HG03097 (cell line): ENCODE results near the gene RHBDF1.

Source experiments
- ATAC-seq: cut with Tn5 transposase; IDR thresholded peaks from one replicate; pipeline ENCODE4 v1.9.1; 2021; ENCODE audit not compliant: unreplicated experiment, low FRiP score

Gene RHBDF1

DNA sequence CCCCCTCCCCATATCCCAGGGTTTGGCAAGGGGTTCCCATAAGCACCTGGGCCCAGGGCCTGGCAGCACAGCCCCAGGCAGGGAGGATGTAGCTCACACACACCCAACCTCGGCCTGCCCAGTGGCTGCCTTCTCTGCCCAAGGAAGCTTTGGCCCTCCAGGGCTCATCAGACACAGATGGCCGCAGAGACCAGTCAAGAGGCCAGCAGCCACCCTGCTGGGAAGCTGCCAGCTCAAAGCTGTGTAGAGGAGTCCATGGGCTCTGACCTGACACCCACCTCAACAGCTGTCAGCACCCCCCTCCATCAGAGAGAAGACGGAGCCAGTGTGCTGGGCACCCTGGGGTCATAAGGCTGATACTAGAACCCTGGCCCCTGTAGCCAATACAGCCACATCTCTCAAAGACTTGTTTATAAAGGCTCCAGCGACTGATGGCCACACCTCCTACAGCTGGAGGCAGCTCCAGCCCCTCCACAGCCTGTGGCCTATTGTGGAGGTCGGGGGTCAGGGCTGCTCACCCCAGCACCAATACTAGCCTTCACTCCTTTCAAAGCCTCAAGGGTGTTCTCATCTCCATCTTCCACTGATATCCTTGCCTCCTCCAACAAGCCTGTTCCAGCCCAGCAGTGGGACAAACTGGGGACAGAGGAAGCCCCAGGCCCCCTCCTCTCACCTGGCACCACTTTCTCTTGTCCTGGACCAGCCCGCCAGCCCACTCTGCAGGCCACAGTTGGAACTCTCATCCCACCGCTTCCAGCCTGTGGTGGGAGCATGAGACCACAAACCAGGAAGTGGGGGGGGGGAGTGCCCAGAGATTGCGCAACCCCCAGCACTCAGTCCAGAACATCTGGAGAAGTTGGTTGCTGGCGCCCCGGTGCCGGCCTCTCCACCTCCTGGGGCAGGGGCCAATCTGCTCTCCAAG, 3.4 kb upstream of the RHBDF1 start:
- ATAC-seq = no peak

DNA sequence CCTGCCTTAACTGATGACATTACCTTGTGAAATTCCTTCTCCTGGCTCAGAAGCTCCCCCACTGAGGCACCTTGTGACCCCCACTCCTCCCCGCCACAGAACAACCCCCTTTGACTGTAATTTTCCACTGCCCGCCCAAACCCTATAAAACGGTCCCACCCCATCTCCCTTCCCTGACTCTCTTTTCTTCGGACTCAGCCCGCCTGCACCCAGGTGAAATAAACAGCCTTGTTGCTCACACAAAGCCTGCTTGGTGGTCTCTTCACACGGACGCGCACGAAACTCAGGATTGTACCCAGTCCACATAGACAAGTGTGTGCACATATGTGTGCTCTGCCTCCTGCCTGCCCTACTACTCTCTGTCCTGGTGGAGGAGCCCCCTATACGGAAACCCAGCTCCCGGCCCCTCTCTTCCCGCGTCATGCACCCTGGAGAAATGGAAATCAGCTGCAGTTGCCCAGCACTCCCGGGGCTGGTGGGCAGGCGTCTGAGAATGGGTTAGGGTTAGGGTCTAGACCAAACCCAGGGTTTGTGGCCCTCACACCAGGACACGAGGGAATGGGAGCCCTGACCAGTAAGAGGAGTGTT, 2.4 kb upstream of the RHBDF1 start:
- ATAC-seq = no peak

DNA sequence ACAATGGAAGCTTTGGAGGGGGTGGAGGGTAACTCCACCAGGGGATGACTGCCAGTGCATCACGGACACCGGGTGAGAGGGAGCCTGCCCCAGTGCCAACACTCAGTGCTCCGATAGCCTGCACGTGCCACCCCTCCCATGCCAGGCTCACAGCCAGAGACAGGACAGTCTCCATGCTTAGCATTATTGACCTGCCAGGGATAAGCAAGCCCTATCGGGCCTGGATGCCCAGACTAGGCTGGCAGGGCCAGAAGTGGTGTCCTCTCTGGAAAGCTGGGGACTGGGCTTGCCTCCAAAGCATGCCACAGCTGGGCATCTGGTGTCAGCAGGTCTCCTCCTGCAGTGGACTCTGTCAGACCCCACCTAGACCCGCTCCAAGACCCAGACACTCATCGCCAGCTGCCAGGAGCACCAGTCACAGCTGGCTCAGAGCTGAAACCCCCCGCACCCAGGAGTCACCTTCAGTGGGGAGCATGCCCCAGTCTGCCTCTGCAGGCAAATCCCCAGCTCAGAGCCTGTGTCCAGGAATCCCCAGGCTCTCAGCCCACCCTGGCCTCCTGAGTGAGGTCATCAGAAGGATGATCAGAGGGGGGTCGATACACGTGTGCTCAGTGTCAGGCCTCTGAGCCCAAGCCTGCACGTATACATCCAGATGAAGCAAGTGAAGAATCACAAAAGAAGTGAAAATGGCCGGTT, 1.8 kb upstream of the RHBDF1 start:
- ATAC-seq = no peak

DNA sequence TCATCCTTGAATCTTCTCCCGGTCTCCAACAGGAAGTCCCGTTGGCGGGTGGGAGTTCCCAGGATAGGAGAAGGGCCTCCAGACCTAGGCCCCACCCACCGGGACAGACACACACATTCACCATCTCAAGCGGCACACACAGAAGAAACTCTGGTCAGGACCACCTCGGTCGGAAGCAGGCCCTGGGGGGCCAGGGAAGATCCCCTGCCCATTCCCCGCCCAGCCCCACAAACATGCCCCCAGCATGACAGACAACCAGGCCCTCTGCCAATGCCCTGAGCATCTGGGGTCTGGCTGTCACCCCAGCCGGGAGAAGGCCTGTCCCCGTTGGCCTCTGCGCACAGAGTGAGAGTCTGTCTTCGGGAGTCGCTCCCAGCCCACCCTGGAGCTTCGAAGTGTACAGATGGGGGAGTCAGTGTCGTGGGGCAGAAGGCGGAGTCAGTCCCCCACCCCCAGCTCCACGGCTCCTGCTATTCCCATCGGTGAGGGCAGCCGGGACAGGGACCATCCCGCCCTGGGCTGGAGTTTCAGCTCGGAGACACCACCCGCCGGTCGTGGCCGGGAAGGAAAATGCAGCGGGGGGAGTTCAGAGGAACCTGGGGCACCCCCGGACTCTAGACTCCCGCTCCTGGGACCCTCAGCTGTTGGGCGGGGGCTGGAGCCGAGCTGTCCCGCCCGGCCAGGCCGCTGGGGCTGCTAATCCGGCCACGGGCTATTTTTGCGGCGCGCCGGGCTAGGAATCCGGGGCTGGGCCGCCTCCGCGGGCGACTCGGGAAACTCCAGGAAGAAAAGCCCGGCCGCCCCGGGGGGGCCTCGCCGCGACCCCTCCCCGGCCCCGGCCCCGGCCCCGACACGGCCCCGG, 660 bp downstream of the RHBDF1 start:
- no peak for ATAC-seq

DNA sequence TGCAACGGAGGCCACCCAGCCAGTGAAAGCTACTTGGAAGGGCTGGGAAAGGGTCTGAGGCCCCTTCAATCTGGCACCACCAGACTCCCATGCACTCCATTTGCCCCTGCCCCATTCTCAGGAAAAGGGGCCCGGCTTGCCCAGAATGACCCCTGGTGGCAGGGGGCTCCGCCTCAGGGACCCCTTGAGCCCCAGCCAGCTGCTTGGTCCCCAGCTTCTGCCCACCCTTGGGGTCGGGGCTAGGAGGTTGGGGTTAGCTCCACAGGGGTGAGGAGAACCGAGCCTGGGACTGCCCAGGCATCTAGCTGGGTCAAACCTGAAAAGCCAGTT, 1.3 kb downstream of the RHBDF1 start:
- ATAC-seq = no peak

DNA sequence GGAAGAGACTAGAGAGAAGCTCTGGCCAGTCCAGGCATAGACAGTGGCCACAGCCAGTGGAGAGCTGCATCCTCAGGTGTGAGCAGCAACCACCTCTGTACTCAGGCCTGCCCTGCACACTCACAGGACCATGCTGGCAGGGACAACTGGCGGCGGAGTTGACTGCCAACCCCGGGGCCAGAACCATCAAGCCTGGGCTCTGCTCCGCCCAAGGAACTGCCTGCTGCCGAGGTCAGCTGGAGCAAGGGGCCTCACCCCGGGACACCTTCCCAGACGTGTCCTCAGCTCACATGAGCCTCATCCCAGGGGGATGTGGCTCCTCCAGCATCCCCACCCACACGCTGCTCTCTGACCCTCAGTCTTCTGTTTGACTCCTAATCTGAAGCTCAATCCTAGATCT, 3.2 kb downstream of the RHBDF1 start:
- ATAC-seq = no peak

DNA sequence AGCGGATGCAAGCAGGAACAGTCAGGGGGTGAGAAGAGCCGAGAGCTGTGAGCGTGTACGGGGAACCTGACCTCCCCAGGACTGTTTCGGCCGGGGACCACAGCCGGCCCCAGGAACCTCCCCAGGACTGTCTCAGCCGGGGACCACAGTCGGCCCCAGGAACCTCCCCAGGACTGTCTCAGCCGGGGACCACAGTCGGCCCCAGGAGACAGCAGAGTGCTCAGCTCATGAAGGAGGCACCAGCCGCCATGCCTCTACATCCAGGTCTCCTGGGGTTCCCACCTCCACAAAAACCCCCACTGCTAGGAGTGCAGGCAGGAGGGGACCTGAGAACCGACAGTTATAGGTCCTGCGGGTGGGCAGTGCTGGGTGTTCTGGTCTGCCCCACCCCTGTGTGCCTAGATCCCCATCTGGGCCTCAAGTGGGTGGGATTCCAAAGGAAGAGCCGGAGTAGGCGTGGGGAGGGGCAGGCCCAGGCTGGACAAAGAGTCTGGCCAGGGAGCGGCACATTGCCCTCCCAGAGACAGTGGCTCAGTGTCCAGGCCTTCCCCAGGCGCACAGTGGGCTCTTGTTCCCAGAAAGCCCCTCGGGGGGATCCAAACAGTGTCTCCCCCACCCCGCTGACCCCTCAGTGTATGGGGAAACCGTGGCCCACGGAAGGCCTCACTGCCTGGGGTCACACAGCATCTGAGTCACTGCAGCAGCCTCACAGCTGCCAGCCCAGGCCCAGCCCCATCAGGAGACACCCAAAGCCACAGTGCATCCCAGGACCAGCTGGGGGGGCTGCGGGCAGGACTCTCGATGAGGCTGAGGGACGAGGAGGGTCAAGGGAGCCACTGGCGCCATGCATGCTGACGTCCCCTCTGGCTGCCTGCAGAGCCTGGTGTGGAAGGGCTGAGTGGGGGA, 4.3 kb downstream of the RHBDF1 start:
- no peak for ATAC-seq

DNA sequence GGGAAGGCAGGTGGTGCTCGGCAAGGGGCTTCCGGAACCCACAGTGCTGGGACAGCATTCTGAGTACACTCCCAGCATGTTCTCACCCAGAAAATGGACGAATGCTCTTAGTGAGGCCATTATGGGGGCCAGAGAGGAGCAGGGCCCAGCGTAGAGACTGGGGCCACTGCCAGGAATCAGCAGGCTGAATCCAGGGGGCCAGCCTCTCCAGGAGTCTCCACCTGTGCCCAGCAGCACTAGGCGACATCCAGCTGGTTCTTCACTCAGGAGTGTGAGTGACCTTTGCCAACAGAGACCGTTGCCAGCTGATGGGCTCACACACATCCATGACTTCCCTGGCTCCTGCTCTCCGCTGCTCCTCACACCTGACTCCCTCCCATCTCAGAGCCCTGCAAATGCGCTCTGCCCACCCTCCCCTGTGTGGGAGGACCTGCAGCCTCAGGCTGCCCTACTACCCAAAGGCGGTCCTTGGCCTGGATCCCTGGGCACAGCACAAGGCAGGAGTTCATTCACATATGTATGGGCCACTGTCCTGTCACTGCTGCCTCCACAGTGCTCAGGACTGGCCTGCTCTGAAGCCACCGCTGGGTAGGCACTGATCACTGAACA, 5.1 kb downstream of the RHBDF1 start:
- ATAC-seq = no peak

DNA sequence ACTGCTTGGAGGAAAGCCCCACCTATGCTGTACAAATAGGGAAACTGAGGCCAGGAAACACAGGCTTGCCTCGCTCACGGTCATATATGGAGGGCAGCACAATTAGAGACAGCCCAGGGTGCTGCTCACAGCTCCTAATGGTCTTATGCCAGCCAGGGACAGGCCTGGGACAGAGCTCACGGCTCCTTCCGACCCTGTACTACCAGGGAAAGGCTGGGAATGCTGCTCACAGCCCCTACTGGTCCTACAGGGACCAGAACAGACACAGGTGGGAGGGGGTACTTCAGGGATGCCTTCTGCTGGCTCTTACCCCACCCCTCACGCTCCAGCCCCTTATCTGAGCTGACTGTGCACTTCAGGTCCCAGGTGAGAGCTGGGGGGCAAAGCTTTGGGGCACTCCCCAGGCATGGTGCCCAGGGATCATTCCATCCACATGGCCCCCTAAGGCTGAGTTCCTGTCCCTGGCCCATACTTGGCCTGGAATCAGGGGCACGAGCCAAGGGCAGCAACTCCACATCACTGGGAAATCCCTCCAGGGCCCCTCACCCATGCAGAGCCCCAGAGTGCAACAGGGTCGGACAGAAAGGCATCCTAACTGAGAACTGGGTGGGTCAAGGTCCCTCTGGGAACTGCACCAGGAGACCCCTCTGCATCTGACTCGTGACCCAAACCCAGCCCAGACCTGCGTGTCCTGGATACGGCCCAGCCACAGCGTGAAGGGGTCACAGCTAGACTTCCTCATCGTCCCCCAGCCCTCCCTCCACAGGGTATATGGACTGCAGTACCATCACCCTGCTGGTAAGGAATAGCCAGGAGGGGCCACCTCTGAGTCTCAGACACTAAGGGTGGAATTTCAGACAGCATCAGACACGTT, 5.9 kb downstream of the RHBDF1 start:
- ATAC-seq = no peak

DNA sequence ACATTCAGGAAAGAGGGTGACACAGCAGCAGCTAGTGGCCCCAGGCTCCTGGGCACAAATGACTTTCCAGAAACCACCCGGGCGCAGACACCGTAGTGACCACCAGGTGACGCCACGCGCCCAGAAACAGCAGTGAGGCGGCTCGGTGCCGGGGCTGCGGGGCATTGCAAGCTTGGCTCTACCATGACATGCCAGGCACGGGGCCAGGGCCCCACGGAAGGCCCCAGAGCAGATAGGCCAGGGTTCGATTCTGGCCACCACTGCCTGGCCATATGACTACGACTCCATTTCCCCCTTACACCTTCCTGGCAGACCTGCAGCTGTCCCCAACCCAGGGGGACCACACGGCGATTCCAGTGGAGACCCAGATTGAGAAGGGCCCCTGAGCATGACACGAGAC, 6.7 kb downstream of the RHBDF1 start:
- no peak for ATAC-seq

DNA sequence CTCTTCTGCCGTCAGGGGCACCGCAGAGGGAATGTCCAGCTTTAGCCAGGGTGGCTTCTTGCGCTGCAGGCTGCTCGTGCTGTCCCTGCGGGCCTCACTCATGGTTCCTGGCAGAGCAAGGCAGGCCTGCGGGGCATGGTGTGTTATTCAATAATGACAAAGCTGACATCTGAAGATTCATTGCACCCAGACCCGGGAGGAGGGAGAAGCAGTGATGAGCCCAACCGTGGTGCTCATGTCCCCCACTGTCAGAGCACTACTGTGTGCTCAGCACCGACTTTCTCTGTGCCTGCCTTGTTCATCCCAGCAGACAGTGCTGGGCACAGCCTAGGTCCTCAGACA, 7.5 kb downstream of the RHBDF1 start:
- no peak for ATAC-seq

DNA sequence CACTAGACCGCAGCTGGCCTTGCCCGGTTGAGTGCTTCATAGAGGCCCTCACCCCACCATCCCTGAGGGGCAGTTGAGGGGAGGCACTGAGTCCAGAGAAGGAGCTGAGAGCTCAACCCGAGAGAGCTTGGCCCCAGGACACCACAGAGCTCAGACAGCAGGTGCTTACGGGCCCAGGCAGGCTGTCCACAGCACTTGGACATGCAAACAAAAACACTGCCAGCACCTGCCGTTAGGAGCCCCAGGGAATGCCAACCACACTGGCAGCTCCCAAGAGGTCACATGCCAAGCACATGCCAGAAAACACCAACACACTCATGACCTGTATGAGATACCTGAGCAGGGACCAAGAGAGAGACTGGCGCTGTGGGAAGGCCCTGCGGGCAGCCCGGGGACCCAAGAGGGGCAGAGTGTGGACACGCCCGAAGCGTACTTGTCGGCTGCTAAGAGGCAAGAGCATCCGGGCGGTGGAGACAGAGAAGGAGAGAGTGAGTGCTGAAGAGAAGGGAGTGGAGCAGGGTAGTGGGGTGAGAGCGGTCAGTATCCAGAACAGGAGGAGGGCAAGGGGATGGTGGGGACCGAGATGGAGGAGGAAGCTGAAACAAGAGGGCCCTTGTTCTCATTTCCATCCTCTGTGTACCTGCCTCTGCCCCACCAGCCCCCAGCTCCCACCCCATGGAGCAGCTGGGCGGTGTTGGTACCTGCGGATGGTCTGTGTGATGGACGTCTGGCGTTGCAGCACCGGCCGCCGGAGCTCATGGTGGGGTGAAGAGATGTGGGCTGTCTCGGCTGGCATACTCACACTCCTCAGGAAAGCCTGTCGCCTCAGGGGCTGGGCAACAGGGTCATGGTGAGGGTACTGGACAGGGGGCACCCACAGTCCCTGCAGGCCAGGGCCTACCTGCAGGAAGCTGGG, 8.2 kb downstream of the RHBDF1 start:
- ATAC-seq = no peak

DNA sequence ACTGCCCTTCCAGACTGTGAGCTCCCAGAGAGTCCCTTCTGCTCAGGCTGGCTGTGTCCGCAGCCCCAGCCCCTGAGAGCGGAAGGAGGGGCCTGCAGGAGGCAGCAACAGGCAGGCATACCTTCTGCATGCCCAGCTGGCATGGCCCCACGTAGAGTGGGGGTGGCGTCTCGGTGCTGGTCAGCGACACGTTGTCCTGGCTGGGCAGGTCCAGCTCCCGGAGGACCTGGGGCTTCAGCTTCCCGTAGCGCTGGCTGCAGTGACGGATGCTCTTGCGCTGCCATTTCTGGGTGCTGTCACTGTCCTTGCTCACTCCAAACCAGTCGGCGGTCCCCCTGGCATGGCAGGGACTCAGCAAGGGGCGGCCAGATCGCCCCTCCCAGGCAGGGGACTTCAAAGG, 9.0 kb downstream of the RHBDF1 start:
- ATAC-seq = no peak

DNA sequence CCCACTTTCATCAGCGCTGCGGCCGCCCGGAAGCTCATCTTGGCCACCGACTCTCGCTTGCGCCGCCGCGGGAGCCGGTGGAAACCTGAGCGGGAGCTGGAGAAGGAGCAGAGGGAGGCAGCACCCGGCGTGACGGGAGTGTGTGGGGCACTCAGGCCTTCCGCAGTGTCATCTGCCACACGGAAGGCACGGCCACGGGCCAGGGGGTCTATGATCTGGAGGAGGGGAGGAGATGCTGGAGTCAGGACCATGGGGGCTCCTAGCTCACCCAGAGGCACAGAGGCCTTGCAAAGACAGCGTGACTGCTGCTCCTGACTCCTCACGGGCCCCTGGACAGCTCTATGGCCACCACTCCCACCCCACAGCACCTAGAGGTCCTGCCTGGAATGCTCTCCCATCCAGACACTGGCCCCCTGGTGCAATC, 9.5 kb downstream of the RHBDF1 start:
- ATAC-seq = no peak

DNA sequence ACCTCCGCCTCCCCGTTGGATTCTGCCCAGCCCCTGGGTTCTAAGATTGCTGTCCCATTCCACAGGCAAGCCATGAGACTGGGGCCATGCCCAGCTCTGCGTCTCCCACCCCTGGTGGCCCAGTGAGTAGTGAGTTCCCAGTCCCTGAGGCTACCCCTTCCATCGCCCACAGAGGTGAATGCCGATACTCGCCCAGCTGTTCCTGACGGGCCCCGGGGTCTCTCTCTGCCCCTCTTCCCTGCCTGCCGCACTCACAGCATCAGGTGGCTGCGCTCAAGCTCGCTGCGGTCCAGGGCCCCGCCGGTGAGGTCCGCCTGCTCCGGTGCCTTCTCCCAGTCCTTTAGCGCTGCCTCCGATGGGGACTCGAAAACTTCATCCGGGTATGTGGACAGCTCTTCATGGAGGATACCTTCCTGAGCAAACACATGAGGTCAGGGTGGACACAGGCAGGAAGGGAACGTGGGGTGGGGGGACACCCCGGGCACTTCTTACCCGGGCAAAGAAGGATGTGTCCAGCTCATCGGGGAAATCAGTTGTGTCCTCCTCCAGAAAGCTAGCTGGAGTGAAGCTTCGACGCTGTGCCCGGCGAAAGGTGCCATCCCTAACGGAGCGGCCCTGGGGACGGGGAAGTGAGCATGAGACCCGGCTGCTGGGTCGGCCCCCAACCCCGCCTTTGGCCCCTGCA, 10.0 kb downstream of the RHBDF1 start:
- ATAC-seq = no peak

DNA sequence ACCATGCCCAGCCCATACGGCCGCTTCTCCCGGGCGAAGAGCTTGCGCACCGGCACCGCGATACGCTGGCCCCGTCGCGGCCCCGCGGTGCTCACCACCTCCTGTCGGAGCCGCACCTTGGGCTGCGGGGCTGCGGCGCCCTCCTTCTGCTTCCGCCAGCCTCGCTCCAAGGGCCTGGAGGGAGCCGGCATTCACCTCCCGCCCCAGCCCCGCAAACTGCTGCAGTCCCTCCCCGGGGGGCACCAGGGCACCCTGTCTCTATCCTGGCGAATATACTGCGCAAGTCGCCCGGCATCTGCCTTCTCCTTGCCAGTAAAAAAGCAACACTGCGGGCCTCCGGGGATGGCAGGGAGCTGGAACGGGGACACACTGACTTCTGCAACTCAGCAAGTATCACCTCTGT, 10.6 kb downstream of the RHBDF1 start:
- ATAC-seq = no peak
